ENCODE data around the gene SND1. TPM values are rescaled to one million over a fixed set of nuclear protein-coding genes. Genes with fewer than 3 reads are reported as not detected.

Gene SND1
- total RNA-seq, 1 donor: 202 TPM

GRCh38 chr7:128069373-128070364 lies 417.7 kb downstream of the SND1 start:
- no peak for TF ChIP-seq CTCF (IDR thresholded peaks at IDR 0.05; ENCODE audit: insufficient read depth, low read length)
- H3K4me3 ChIP-seq (ENCODE audit: low read depth, low read length): no peak overlapping the region
- DNase-seq (ENCODE audit: low read depth): no peak

GRCh38 chr7:128071376-128071775 lies 419.4 kb downstream of the SND1 start:
- DNase-seq (ENCODE audit: low read depth): no peak
- no peak for TF ChIP-seq CTCF (IDR thresholded peaks at IDR 0.05; ENCODE audit: insufficient read depth, low read length)
- H3K4me3 ChIP-seq (ENCODE audit: low read depth, low read length): no peak overlapping the region

- no peak overlapping the region for H3K4me3 ChIP-seq (ENCODE audit: low read depth, low read length)
- TF ChIP-seq CTCF (IDR thresholded peaks at IDR 0.05; ENCODE audit: insufficient read depth, low read length): no peak
- DNase-seq (ENCODE audit: low read depth): no peak
Observed at GRCh38 chr7:128071801-128072200, 419.8 kb downstream of the SND1 start.

- DNase-seq (ENCODE audit: low read depth): no peak
- no peak overlapping the region for H3K4me3 ChIP-seq (ENCODE audit: low read depth, low read length)
- no peak for TF ChIP-seq CTCF (IDR thresholded peaks at IDR 0.05; ENCODE audit: insufficient read depth, low read length)
Observed at GRCh38 chr7:128073671-128074310, 421.8 kb downstream of the SND1 start.

- no peak for DNase-seq (ENCODE audit: low read depth)
- TF ChIP-seq CTCF (IDR thresholded peaks at IDR 0.05; ENCODE audit: insufficient read depth, low read length): no peak
- H3K4me3 ChIP-seq (ENCODE audit: low read depth, low read length): no peak overlapping the region
Observed at GRCh38 chr7:128074336-128074735, 422.3 kb downstream of the SND1 start.

- no peak overlapping the region for H3K4me3 ChIP-seq (ENCODE audit: low read depth, low read length)
- TF ChIP-seq CTCF (IDR thresholded peaks at IDR 0.05; ENCODE audit: insufficient read depth, low read length): no peak
- DNase-seq (ENCODE audit: low read depth): no peak
Observed at GRCh38 chr7:128074736-128075135, 422.7 kb downstream of the SND1 start.
